B cell (primary cell): ENCODE data around the gene BDH1. TPM values are rescaled to one million over a fixed set of nuclear protein-coding genes. Genes with fewer than 3 reads are reported as not detected.
A peak's percentile ranks its signal among the peaks of the same experiment; 100 is the strongest.

ENCODE experiments used
- ATAC-seq: fragments of 200-7000 bp; cut with Tn5 transposase; one replicate; pipeline ENCODE4 v1.10.0; 2021; ENCODE audit warnings: low read depth, mild to moderate bottlenecking, moderate number of reproducible peaks, moderate library complexity
- CTCF ChIA-PET: fragments of 350-600 bp; sonication (Branson Sonifier 250); formaldehyde crosslinking; loops from one replicate; lab custom pipeline; 2021; ENCODE audit warnings: antibody characterized with exemption, inconsistent platforms; lab: Charles Lee
- POLR2A ChIA-PET: fragments of 350-600 bp; sonication (Branson Sonifier 250); formaldehyde crosslinking; loops from one replicate; lab custom pipeline; 2021; ENCODE audit warnings: antibody characterized with exemption; lab: Charles Lee
- DNase-seq: peaks from one replicate; pipeline ENCODE4 v3.0.0; 2013
- H2AFZ ChIP-seq: 2 replicates; pipeline ENCODE4 v1.6.1; 2012; ENCODE audit warnings: mild to moderate bottlenecking, low read depth, low read length; ENCODE audit not compliant: insufficient read depth, poor library complexity, severe bottlenecking
- H3K27ac ChIP-seq, 2 donors: 1 replicate in 1 of 2; 2 replicates in 1 of 2; pipeline ENCODE4 v1.5.1; 2012 to 2013; ENCODE audit warnings: low read length in 2 of 2, mild to moderate bottlenecking in 2 of 2, moderate library complexity in 1 of 2
- H3K27me3 ChIP-seq, 4 experiments: fragments of 200-600 bp in 1 of 4; sonication (generic) in 1 of 4; replicated peaks in 1 of 4; 1 replicate in 2 of 4; 2 replicates in 2 of 4; pipeline versions ENCODE4 v1.6.1 to v1.7.0; 2013 to 2016; ENCODE audit warnings: low read length in 3 of 4, mild to moderate bottlenecking in 2 of 4, mixed read lengths in 1 of 4, moderate library complexity in 1 of 4; ENCODE audit not compliant: insufficient read depth in 4 of 4, control insufficient read depth in 3 of 4; ENCODE audit errors: control extremely low read depth in 1 of 4
- H3K36me3 ChIP-seq, 2 experiments: replicated peaks in 1 of 2; 1 replicate in 1 of 2; 2 replicates in 1 of 2; pipeline versions ENCODE4 v1.6.1 to v1.7.1; 2013; ENCODE audit warnings: low read length in 1 of 2; ENCODE audit not compliant: insufficient read depth in 2 of 2, control insufficient read depth in 1 of 2; ENCODE audit errors: control extremely low read depth in 1 of 2, extremely low read depth in 1 of 2
- H3K4me1 ChIP-seq, 2 donors: fragments of 200-600 bp in 1 of 2; sonication (generic) in 1 of 2; 1 replicate in 1 of 2; 2 replicates in 1 of 2; pipeline versions ENCODE4 v1.5.1 to v1.6.1; 2013 to 2017; ENCODE audit warnings: low read length in 2 of 2; ENCODE audit not compliant: control insufficient read depth in 2 of 2, insufficient read depth in 2 of 2
- H3K4me2 ChIP-seq: replicated peaks from 2 replicates; pipeline ENCODE3; 2012; ENCODE audit warnings: mild to moderate bottlenecking, low read depth, low read length; ENCODE audit not compliant: poor library complexity, severe bottlenecking
- H3K4me3 ChIP-seq, 5 experiments: fragments of 200-600 bp in 1 of 5; sonication (generic) in 1 of 5; 1 replicate in 3 of 5; 2 replicates in 2 of 5; pipeline versions ENCODE4 v1.5.1 to v1.7.0; 2011 to 2016; ENCODE audit warnings: low read length in 4 of 5, mild to moderate bottlenecking in 4 of 5, low read depth in 2 of 5, control low read depth in 1 of 5, moderate library complexity in 1 of 5; ENCODE audit not compliant: insufficient read depth in 1 of 5; ENCODE audit errors: control extremely low read depth in 1 of 5, extremely low read depth in 1 of 5
- H3K79me2 ChIP-seq: fragments of 200-600 bp; sonication (generic); one replicate; pipeline ENCODE4 v1.6.0; 2016; ENCODE audit warnings: low read length; ENCODE audit not compliant: control insufficient read depth, insufficient read depth
- H3K9ac ChIP-seq: fragments of 200-600 bp; sonication (generic); 2 replicates; pipeline ENCODE4 v1.6.1; 2017; ENCODE audit warnings: mild to moderate bottlenecking, low read length, moderate library complexity
- H3K9me3 ChIP-seq, 3 donors: one replicate each; pipeline versions ENCODE4 v1.6.1 to v1.7.1; 2013; ENCODE audit warnings: low read length in 2 of 3; ENCODE audit not compliant: control insufficient read depth in 2 of 3, insufficient read depth in 1 of 3; ENCODE audit errors: control extremely low read depth in 1 of 3
- H4K20me1 ChIP-seq: 2 replicates; pipeline ENCODE4 v1.6.0; 2012; ENCODE audit warnings: mild to moderate bottlenecking, low read length; ENCODE audit not compliant: insufficient read depth, control insufficient read depth, poor library complexity, severe bottlenecking
- H3K27ac Mint-ChIP-seq: one replicate; pipeline ENCODE4 v1.8.0; 2021; ENCODE audit warnings: mixed read lengths
- H3K27me3 Mint-ChIP-seq: one replicate; pipeline ENCODE4 v1.8.0; 2021; ENCODE audit warnings: mixed read lengths
- H3K4me1 Mint-ChIP-seq: one replicate; pipeline ENCODE4 v1.8.0; 2021; ENCODE audit warnings: mixed read lengths
- H3K4me3 Mint-ChIP-seq: one replicate; pipeline ENCODE4 v1.8.0; 2021; ENCODE audit warnings: mixed read lengths
- H3K9me3 Mint-ChIP-seq: one replicate; pipeline ENCODE4 v1.8.0; 2022; ENCODE audit warnings: mixed read lengths; ENCODE audit not compliant: insufficient read depth
- CTCF ChIP-seq: fragments of 200-600 bp; IDR thresholded peaks from one replicate; pipeline ENCODE4 v1.8.0; 2022; ENCODE audit warnings: antibody characterized with exemption, mild to moderate bottlenecking
- EZH2 ChIP-seq: IDR thresholded peaks from 2 replicates; pipeline ENCODE4 v1.6.1; 2012; ENCODE audit warnings: borderline replicate concordance, low read depth, mild to moderate bottlenecking, moderate library complexity, low read length; ENCODE audit not compliant: insufficient read depth, poor library complexity, severe bottlenecking
- WGBS: methylation state at CpG from one replicate; pipeline ENCODE4 v1.1.5; 2013; ENCODE audit warnings: missing lambda C conversion rate; ENCODE audit not compliant: insufficient coverage; 5-methylcytosine and 5-hydroxymethylcytosine counted together
- intact Hi-C: fragments of 100-400 bp; cut with micrococcal nuclease; formaldehyde crosslinking; loops from one replicate; pipeline ENCODE4 v1.10.0; 2022
- polyA plus RNA-seq: library from polyadenylated mRNA; depleted of rRNA; stranded (reverse); fragments of >200 nt; gene quantifications from 2 replicates; pipeline ENCODE4 v1.2.3, GENCODE V29; 2012
- total RNA-seq, 2 donors: library from RNA; stranded (reverse); fragments of 120-200 nt in 1 of 2; gene quantifications; 1 replicate in 1 of 2; 2 replicates in 1 of 2; pipeline versions ENCODE4 v1.2.3 to v1.2.4, GENCODE V29; 2013 to 2022

Gene BDH1
- total and polyA plus RNA-seq, 2 donors (not counting 1 experiment from before 2014, with no cell fraction given), result 21.1 to 59.3 TPM

GRCh38 chr3:197513953-197514785 is 41.6 kb downstream of the BDH1 start:
- Histone ChIP-seq H3K79me2 (no peaks in the 10 kb centered on the region), H3K27me3 (peaks cover 0 to 6% (median 3%) of the 10 kb centered on the region in 4 experiments), H2AFZ (no peak overlapping the region), H3K4me2 (no peak overlapping the region), H4K20me1 (no peaks in the 10 kb centered on the region), H3K4me3 (no peak overlapping the region), H3K36me3 (peaks cover 0 to 13% of the 10 kb centered on the region in 2 experiments), H3K9me3 (peaks cover 0 to 26% (median 0%) of the 10 kb centered on the region in 3 donors), H3K4me1 (peaks cover 11 to 19% of the 10 kb centered on the region in 2 donors), H3K27ac (no peak overlapping the region), H3K9ac (no peak overlapping the region)
- no peaks in the 10 kb centered on the region for H3K27me3 Mint-ChIP-seq
- WGBS, result 95% methylated on average over 15 of the region's 18 CpGs
- no peak for DNase-seq
- no peak for ATAC-seq
- peaks cover 14% of the 10 kb centered on the region for H3K4me1 Mint-ChIP-seq
- ChIA-PET POLR2A (no interaction called here), CTCF (interaction anchor here (6.5 kb wide), 1 partner anchor 257 kb away, joined by 49 read pairs; no protein-coding TSS in a partner anchor)
- intact Hi-C loops, result no loop called here
- H3K4me3 Mint-ChIP-seq, result no peak overlapping the region
- H3K27ac Mint-ChIP-seq, result peak overlapping the region; percentile 59
- TF ChIP-seq CTCF, result no peak
- no peak for TF ChIP-seq EZH2
- no peaks in the 10 kb centered on the region for H3K9me3 Mint-ChIP-seq
